ENCODE results near the gene KLF15.

Gene KLF15

GRCh38 chr3:126357295-126358037 lies at the start of gene KLF15:
TSS of gene KLF15 (minus strand) at chr3:126357408. CDS start at chr3:126352922, 4,486 bp downstream.
- TF ChIP-seq CTCF (conservative IDR thresholded peaks at IDR 0.05): no peak
- H3K27ac ChIP-seq: peak within 1 kb of the TSS; percentile 87

- no peak overlapping the region for H3K27ac ChIP-seq
- TF ChIP-seq CTCF (conservative IDR thresholded peaks at IDR 0.05): no peak
These were observed 49.4 kb upstream of the KLF15 start for GRCh38 chr3:126406389-126407296.

- no peak overlapping the region for H3K27ac ChIP-seq
- no peak for TF ChIP-seq CTCF (conservative IDR thresholded peaks at IDR 0.05)
These were observed 45.6 kb upstream of the KLF15 start for GRCh38 chr3:126402666-126403302.

GRCh38 chr3:126402178-126402577 lies 45.0 kb upstream of the KLF15 start:
- no peak for TF ChIP-seq CTCF (conservative IDR thresholded peaks at IDR 0.05)
- H3K27ac ChIP-seq: no peak overlapping the region

GRCh38 chr3:126401611-126402160 lies 44.5 kb upstream of the KLF15 start:
- TF ChIP-seq CTCF (conservative IDR thresholded peaks at IDR 0.05): no peak
- no peak overlapping the region for H3K27ac ChIP-seq

GRCh38 chr3:126399756-126400155 lies 42.5 kb upstream of the KLF15 start:
- TF ChIP-seq CTCF (conservative IDR thresholded peaks at IDR 0.05): no peak
- no peak overlapping the region for H3K27ac ChIP-seq

GRCh38 chr3:126399351-126399735 lies 42.1 kb upstream of the KLF15 start:
- no peak overlapping the region for H3K27ac ChIP-seq
- no peak for TF ChIP-seq CTCF (conservative IDR thresholded peaks at IDR 0.05)
